ENCODE results near the gene MARF1. TPM values are rescaled to one million over a fixed set of nuclear protein-coding genes. Genes with fewer than 3 reads are reported as not detected.
"Not testable (repeated sequence)": the region's sequence is repeated elsewhere in the genome, so short reads cannot be mapped to it uniquely, and the experiment has no call there.

The MARF1 gene
- total RNA-seq, 1 donor from 2014 or later, result 58.8 TPM

DNA sequence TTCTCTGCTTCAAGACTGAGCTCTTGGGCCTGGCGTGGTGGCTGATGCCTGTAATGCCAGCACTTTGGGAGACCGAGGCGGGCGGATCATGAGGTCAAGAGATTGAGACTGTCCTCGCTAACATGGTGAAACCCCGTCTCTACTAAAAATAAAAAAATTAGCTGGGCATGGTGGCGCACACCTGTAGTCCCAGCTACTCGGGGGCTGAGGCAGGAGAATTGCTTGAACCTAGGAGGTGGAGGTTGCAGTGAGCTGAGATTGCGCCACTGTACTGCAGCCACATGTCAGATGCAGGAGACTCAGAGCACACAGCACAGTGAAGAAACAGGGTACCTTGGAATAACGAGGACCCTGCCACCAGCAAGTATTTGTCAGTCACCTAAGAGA is 29.2 kb upstream of the MARF1 start:
- H3K27me3 Mint-ChIP-seq (ENCODE audit: insufficient read depth); H3K9me3 Mint-ChIP-seq; DNase-seq (ENCODE audit: low spot score): not testable (repeated sequence)
- peak overlapping the region; percentile 97 for H3K27ac Mint-ChIP-seq
- H3K4me1 Mint-ChIP-seq (ENCODE audit: low read depth), result peaks cover 57% of the 10 kb centered on the region
- intact Hi-C loops (cut with micrococcal nuclease), result loop anchor here (1.0 kb wide), 2 partner anchors 22 to 29 kb away; partner anchors contain the start of genes MARF1 and NDE1
- peak overlapping the region; percentile 75 for H3K4me3 Mint-ChIP-seq
- peaks cover 39% of the 10 kb centered on the region for H3K36me3 Mint-ChIP-seq (ENCODE audit: low read depth)

DNA sequence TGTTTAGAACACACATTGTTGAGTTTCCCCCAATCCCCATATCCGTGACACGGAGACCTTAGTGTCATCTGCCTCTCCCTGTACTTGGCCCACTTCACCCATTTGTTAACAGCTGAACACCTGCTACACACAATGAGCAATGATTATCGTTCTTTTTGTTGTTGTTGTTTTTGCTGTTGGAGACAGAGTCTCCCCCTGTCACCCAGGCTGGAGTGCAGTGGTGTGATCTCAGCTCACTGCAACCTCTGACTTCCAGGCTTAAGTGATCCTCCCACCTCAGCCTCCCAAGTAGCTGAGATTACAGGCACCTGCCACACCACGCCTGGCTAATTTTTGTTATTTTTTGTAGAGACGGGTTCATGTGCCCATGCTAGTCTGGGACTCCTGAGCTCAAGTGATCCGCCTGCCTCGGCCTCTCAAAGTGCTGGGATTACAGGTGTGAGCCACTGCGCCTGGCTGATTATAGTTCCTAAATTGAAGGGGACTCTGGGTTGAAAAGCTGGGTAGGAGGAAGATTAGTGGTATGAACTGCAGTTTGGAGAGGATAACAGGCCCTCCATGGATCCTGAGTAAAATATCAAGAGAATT is 28.7 kb upstream of the MARF1 start:
- H3K4me3 Mint-ChIP-seq, result no peak overlapping the region
- H3K27ac Mint-ChIP-seq, result peak overlapping the region; percentile 97
- H3K27me3 Mint-ChIP-seq (ENCODE audit: insufficient read depth), result no peaks in the 10 kb centered on the region
- no peaks in the 10 kb centered on the region for H3K9me3 Mint-ChIP-seq
- intact Hi-C loops (cut with micrococcal nuclease), result loop anchor here (1.0 kb wide), 2 partner anchors 21 to 28 kb away; partner anchors contain the start of genes MARF1 and NDE1
- H3K36me3 Mint-ChIP-seq (ENCODE audit: low read depth), result peaks cover 40% of the 10 kb centered on the region
- DNase-seq (ENCODE audit: low spot score), result no peak
- peaks cover 53% of the 10 kb centered on the region for H3K4me1 Mint-ChIP-seq (ENCODE audit: low read depth)

DNA sequence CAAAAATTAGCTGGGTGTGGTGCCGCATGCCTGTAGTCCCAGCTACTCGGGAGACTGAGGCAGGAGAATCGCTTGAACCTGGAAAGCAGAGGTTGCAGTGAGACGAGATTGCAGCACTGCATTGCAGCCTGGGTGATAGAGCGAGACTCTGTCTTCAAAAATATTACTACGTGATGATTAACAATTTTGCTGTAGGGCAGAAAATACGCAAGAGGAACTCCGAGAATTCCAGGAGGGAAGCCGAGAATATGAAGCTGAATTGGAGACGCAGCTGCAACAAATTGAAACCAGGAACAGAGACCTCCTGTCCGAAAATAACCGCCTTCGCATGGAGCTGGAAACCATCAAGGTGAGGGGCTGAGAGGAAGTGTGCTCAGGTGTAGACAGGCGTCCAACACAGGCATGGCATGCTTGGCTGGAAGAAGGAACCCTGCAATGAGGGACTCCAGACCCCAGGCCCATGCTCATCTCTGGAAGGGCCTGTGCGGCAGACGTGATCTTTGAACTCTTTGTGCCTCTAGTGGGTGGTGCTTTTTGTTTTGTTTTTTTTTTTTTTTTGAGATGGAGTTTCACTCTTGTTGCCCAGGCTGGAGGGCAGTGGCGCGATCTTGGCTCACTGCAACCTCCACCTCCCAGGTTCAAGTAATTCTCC is 24.3 kb upstream of the MARF1 start:
- intact Hi-C loops (cut with micrococcal nuclease), result no loop called here
- Mint-ChIP-seq H3K4me1 (ENCODE audit: low read depth) (peaks cover 25% of the 10 kb centered on the region), H3K36me3 (ENCODE audit: low read depth) (peaks cover 39% of the 10 kb centered on the region), H3K9me3 (no peaks in the 10 kb centered on the region), H3K27me3 (ENCODE audit: insufficient read depth) (no peaks in the 10 kb centered on the region), H3K27ac (no peak overlapping the region), H3K4me3 (no peak overlapping the region)
- no peak for DNase-seq (ENCODE audit: low spot score)

DNA sequence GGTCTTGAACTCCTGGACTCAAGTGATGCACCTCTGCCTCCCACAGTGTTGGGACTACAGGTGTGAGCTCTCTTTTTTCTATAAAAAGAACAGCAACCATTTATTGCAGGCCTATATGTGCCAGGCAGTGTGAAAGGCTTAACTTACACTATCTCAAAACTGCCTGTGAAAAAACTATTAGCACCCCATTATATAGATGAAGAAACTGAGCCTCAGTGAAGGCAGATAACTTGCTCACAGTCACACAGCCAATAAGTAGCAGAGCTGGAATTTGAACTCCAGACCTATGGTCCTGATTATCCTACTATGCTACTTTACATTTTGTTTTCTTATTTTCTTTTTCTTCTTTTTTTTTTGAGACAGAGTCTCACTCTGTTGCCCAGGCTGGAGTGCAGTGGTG is 22.2 kb upstream of the MARF1 start:
- Mint-ChIP-seq H3K4me3 (no peak overlapping the region), H3K36me3 (ENCODE audit: low read depth) (peaks cover 34% of the 10 kb centered on the region), H3K27ac (no peak overlapping the region), H3K9me3 (no peaks in the 10 kb centered on the region), H3K4me1 (ENCODE audit: low read depth) (peaks cover 18% of the 10 kb centered on the region), H3K27me3 (ENCODE audit: insufficient read depth) (no peaks in the 10 kb centered on the region)
- no peak for DNase-seq (ENCODE audit: low spot score)
- intact Hi-C loops (cut with micrococcal nuclease), result no loop called here

DNA sequence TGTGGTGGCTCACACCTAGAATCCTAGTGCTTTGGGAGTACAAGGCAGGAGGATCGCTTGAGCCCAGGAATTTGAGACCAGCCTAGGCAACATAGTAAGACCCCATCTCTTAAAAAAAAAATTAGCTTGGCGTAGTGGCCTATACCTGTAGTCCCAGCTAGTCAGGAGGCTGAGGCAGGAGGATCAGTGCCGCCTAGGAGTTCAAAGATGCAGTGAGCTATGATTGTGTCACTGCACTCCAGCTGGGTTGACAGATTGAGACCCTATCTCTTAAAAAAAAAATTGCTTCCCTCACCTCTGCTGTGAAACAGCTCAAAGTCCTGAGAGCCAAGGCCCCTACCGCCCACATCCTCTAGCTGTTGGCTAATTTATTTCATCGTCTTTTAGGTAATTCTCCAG is 17.2 kb upstream of the MARF1 start:
- DNase-seq (ENCODE audit: low spot score), result no peak
- Mint-ChIP-seq H3K4me3 (no peak overlapping the region), H3K9me3 (no peaks in the 10 kb centered on the region), H3K36me3 (ENCODE audit: low read depth) (peaks cover 20% of the 10 kb centered on the region), H3K4me1 (ENCODE audit: low read depth) (peaks cover 41% of the 10 kb centered on the region), H3K27me3 (ENCODE audit: insufficient read depth) (no peaks in the 10 kb centered on the region), H3K27ac (peak overlapping the region; percentile 74)
- intact Hi-C loops (cut with micrococcal nuclease), result no loop called here

DNA sequence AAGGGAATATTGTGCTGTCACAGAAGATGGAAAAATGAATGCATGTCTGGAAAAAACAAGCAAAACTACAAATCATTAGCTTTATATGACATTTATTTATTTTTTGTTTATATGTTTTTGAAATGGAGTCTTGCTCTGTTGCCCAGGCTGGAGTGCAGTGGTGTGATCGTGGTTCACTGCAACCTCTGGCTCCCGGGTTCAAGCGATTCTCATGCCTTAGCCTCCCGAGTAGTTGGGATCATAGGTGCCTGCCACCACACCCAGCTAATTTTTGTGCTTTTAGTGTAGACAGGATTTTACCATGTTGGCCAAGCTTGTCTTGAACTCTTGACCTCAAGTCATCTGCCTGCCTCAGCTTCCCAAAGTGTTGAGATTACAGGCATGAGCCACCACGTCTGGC is 15.6 kb upstream of the MARF1 start:
- peaks cover 41% of the 10 kb centered on the region for H3K4me1 Mint-ChIP-seq (ENCODE audit: low read depth)
- H3K36me3 Mint-ChIP-seq (ENCODE audit: low read depth), result peaks cover 20% of the 10 kb centered on the region
- DNase-seq (ENCODE audit: low spot score), result no peak
- intact Hi-C loops (cut with micrococcal nuclease), result no loop called here
- peak overlapping the region; percentile 52 for H3K27ac Mint-ChIP-seq
- no peaks in the 10 kb centered on the region for H3K9me3 Mint-ChIP-seq
- H3K27me3 Mint-ChIP-seq (ENCODE audit: insufficient read depth), result no peaks in the 10 kb centered on the region
- no peak overlapping the region for H3K4me3 Mint-ChIP-seq

DNA sequence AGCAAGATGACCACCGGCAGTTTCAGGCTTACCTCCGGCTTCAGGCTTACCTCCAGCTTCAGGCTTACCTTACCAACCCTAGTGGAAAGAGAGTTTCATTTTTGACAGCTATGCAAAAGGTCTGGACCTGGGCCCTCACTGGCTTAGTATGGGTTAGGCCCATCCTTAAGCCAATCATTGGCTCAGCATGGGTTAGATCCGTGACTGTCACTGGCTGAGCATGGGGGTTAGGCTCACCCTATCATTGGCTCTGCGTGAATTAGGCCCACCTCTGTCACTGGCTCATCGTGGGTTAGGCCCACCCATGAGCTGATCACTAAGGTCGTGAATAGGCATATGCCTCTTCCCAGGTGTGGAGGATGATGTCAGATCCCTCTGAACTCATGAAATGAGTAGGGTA is 15.2 kb upstream of the MARF1 start:
- peaks cover 45% of the 10 kb centered on the region for H3K4me1 Mint-ChIP-seq (ENCODE audit: low read depth)
- no peaks in the 10 kb centered on the region for H3K9me3 Mint-ChIP-seq
- no peak overlapping the region for H3K27ac Mint-ChIP-seq
- no peak for DNase-seq (ENCODE audit: low spot score)
- peaks cover 23% of the 10 kb centered on the region for H3K36me3 Mint-ChIP-seq (ENCODE audit: low read depth)
- H3K27me3 Mint-ChIP-seq (ENCODE audit: insufficient read depth), result no peaks in the 10 kb centered on the region
- H3K4me3 Mint-ChIP-seq, result no peak overlapping the region
- intact Hi-C loops (cut with micrococcal nuclease), result no loop called here

DNA sequence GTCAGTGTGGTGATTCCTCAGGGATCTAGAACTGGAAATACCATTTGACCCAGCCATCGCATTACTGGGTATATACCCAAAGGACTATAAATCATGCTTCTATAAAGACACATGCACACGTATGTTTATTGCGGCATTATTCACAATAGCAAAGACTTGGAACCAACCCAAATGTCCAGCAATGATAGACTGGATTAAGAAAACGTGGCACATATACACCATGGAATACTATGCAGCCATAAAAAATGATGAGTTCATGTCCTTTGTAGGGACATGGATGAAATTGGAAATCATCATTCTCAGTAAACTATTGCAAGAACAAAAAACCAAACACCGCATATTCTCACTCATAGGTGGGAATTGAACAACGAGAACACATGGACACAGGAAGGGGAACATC is 12.6 kb upstream of the MARF1 start:
- H3K4me1 Mint-ChIP-seq (ENCODE audit: low read depth), result peaks cover 50% of the 10 kb centered on the region
- H3K36me3 Mint-ChIP-seq (ENCODE audit: low read depth), result peaks cover 25% of the 10 kb centered on the region
- H3K4me3 Mint-ChIP-seq; H3K27ac Mint-ChIP-seq; H3K27me3 Mint-ChIP-seq (ENCODE audit: insufficient read depth); DNase-seq (ENCODE audit: low spot score); H3K9me3 Mint-ChIP-seq; intact Hi-C loops (cut with micrococcal nuclease): not testable (repeated sequence)

DNA sequence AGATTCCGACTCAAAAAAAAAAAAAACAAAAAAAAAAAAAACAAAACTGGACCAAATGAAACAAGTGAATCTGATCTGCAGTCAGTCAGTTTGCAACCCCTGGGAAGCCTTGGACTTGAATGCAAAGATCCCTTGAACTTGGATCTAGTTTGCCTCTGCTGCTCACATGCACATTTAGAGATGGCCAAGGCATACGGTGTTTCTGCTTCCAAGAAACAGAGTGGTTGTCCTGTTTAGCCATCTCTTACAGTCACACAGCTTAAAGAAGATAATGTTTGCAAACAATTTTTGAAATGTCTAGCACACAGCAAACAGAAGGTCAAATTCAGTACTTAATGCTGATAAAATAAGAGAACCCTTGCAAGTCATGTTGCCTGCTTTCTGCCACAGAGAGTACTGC is 11.6 kb upstream of the MARF1 start:
- Mint-ChIP-seq H3K36me3 (ENCODE audit: low read depth) (peaks cover 24% of the 10 kb centered on the region), H3K27ac (no peak overlapping the region), H3K4me3 (no peak overlapping the region), H3K9me3 (no peaks in the 10 kb centered on the region), H3K27me3 (ENCODE audit: insufficient read depth) (no peaks in the 10 kb centered on the region), H3K4me1 (ENCODE audit: low read depth) (peaks cover 46% of the 10 kb centered on the region)
- intact Hi-C loops (cut with micrococcal nuclease), result no loop called here
- DNase-seq (ENCODE audit: low spot score), result no peak

DNA sequence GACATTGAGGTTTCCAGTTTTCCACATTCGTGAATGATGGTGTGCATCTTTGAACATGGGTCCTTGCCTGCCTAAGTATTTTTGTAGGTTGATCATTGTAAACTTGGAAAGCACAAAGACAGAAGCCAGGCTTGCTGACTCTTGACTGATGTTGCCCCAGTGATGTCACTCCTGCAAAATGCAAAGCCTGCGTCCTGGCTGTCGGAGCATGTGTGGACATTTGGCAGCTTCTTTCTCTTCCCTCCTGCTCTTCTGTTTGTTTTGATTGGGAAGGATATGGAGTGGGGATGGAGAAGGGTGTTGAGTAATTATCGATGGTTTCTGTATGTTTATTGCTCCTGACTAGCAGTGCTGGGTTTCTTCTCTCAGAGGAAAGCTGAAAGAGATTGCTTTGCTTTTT is 10.3 kb upstream of the MARF1 start:
- H3K9me3 Mint-ChIP-seq, result no peaks in the 10 kb centered on the region
- H3K27ac Mint-ChIP-seq, result peak overlapping the region; percentile 23
- H3K36me3 Mint-ChIP-seq (ENCODE audit: low read depth), result peaks cover 24% of the 10 kb centered on the region
- intact Hi-C loops (cut with micrococcal nuclease), result no loop called here
- peaks cover 37% of the 10 kb centered on the region for H3K4me1 Mint-ChIP-seq (ENCODE audit: low read depth)
- H3K27me3 Mint-ChIP-seq (ENCODE audit: insufficient read depth), result no peaks in the 10 kb centered on the region
- peak overlapping the region; percentile 100 for H3K4me3 Mint-ChIP-seq
- DNase-seq (ENCODE audit: low spot score), result no peak

DNA sequence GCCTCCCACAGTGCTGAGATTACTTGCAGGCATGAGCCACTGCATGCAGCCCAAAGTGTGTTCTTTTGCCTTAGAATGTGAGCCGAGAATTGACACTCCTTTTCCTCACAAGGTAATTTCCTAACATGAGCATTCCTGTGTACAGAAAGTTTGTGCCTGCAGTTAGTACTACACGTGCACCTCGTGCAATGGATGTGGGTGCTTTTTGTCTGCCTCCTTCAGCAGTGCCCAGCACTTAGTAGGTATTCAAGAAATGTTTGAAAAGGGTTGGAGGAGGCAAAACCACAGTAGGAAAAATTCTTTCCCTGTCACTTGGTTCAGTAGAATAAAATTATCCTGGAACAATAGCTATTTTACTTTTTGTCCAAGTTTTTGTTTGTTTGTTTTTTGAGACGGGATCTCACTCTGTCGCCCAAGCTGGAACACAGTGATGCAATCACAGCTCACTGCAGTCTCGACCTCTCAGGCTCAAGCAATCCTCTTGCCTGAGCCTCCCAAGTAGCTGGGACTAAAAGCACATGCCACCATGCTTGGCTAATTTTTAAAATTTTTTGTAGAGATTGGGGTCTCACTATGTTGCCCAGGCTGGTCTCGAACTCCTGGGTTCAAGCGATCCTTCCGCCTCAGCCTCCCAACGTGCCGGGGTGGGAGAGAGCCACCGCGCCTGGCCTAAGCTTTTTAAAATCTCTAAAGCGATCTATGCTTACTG is 9.5 kb upstream of the MARF1 start:
- Mint-ChIP-seq H3K27ac (no peak overlapping the region), H3K27me3 (ENCODE audit: insufficient read depth) (no peaks in the 10 kb centered on the region), H3K9me3 (no peaks in the 10 kb centered on the region), H3K4me3 (peak overlapping the region; percentile 100), H3K4me1 (ENCODE audit: low read depth) (peaks cover 29% of the 10 kb centered on the region), H3K36me3 (ENCODE audit: low read depth) (peaks cover 21% of the 10 kb centered on the region)
- no peak for DNase-seq (ENCODE audit: low spot score)
- intact Hi-C loops (cut with micrococcal nuclease), result no loop called here

DNA sequence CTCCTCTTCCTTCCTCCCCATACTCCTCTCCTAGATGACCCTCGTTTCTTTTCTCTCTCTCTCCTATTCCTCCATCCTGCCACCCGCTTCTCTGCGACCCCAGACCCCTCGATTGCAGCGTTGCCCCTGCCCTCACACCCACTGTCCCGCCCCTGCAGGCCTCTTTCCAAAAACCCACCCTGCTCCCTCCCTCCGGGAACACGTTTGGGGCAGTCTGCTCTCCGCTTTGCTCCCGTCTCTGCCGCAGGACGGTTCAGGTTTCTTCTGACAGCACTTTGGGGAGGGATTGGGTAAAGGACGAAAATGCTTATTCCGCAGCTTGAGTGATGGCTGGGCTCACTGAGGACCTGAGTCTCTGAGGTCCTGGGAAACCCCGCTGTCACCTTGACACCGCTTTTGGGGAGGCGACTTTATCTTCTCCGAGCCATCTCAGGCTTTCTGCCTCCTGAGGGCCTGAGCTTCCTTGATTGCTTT is 7.8 kb upstream of the MARF1 start:
- Mint-ChIP-seq H3K9me3 (no peaks in the 10 kb centered on the region), H3K4me1 (ENCODE audit: low read depth) (peaks cover 19% of the 10 kb centered on the region), H3K4me3 (peak overlapping the region; percentile 100), H3K36me3 (ENCODE audit: low read depth) (peaks cover 17% of the 10 kb centered on the region), H3K27ac (peak overlapping the region; percentile 100), H3K27me3 (ENCODE audit: insufficient read depth) (no peaks in the 10 kb centered on the region)
- intact Hi-C loops (cut with micrococcal nuclease), result loop anchor here (1.0 to 2.0 kb wide), 3 partner anchors 7 to 60 kb away; partner anchors contain the start of gene MARF1
- peak; percentile 56 for DNase-seq (ENCODE audit: low spot score)

Data from activated T-helper 1 cell treated with anti-CD3 and anti-CD28 coated beads, Interleukin-12 subunit alpha, Interleukin-12 subunit beta, Interleukin-2, Interleukin-4 antibody, amounts not matched to agents 30 ng/mL and 10 ng/mL and 1 ng/mL, durations not matched to agents 14 hours and 24 hours and 36 hours (primary cell).